IPS DF 6.9 (cell line): ENCODE data around the gene MT3.

ENCODE experiments used
- DNase-seq: peaks from one replicate; pipeline ENCODE4 v3.0.0-alpha.2; 2013; ENCODE audit warnings: low read depth, low spot score
- H3K27ac ChIP-seq: one replicate; pipeline ENCODE4 v1.5.1; 2013; ENCODE audit warnings: low read length, control low read depth
- H3K27me3 ChIP-seq: 2 replicates; pipeline ENCODE4 v1.6.1; 2013; ENCODE audit warnings: mild to moderate bottlenecking, low read length; ENCODE audit not compliant: control insufficient read depth, insufficient read depth
- H3K36me3 ChIP-seq: 2 replicates; pipeline ENCODE4 v1.6.1; 2013; ENCODE audit warnings: low read length; ENCODE audit not compliant: control insufficient read depth, insufficient read depth
- H3K4me1 ChIP-seq: 2 replicates; pipeline ENCODE4 v1.6.1; 2013; ENCODE audit warnings: low read length; ENCODE audit not compliant: control insufficient read depth, insufficient read depth
- H3K4me3 ChIP-seq: 2 replicates; pipeline ENCODE4 v1.5.1; 2013; ENCODE audit warnings: mild to moderate bottlenecking, low read length
- H3K9me3 ChIP-seq: 2 replicates; pipeline ENCODE4 v1.6.1; 2013; ENCODE audit warnings: low read length, inconsistent platforms; ENCODE audit not compliant: control insufficient read depth, insufficient read depth
- WGBS: extraction: QIAGEN DNeasy Blood & Tissue Kit; methylation state at CpG from one replicate; pipeline ENCODE4 v1.1.7; 2013; ENCODE audit warnings: mixed read lengths, missing lambda C conversion rate; ENCODE audit not compliant: insufficient read length, insufficient coverage; 5-methylcytosine and 5-hydroxymethylcytosine counted together

Gene MT3

GRCh38 chr16:56639045-56639444 lies 49.7 kb downstream of the MT3 start:
- no peak overlapping the region for H3K27ac ChIP-seq
- WGBS = no CpG with 5 or more reads among the region's 1 CpG
- no peak overlapping the region for H3K4me3 ChIP-seq

GRCh38 chr16:56640076-56640475 lies 50.7 kb downstream of the MT3 start:
- Histone ChIP-seq H3K4me3 (no peak overlapping the region), H3K27ac (no peak overlapping the region), H3K4me1 (peaks cover 2% of the 10 kb centered on the region; the same call in 1 of the 2 replicates), H3K27me3 (peaks cover 96% of the 10 kb centered on the region), H3K9me3 (no peaks in the 10 kb centered on the region), H3K36me3 (no peaks in the 10 kb centered on the region; the same call in 1 of the 2 replicates)
- no peak for DNase-seq
- no CpG with 5 or more reads among the region's 1 CpG for WGBS

More at GRCh38 chr16:56639045-56639444, 49.7 kb downstream of the MT3 start:
- DNase-seq = no peak
- H3K4me1 ChIP-seq = peaks cover 2% of the 10 kb centered on the region; the same call in 1 of the 2 replicates
- H3K27me3 ChIP-seq = peaks cover 97% of the 10 kb centered on the region
- no peaks in the 10 kb centered on the region; the same call in 1 of the 2 replicates for H3K36me3 ChIP-seq
- no peaks in the 10 kb centered on the region for H3K9me3 ChIP-seq
